Vagina (tissue), 2 donors: ENCODE results near the gene TPSAB1.

Experiments
- POLR2A ChIP-seq, 2 donors: fragments of 450-650 bp; IDR thresholded peaks; one replicate each; pipeline ENCODE4 v1.6.1; 2017; ENCODE audit warnings: antibody characterized with exemption in 2 of 2, mild to moderate bottlenecking in 2 of 2, moderate library complexity in 2 of 2
- TF ChIP-seq, protein P1 (sequence below), 3 experiments: fragments of 450-650 bp in 2 of 3; fragments of 200-600 bp in 1 of 3; sonication (generic) in 1 of 3; IDR thresholded peaks; one replicate each; pipeline ENCODE4 v1.5.1; 2017 to 2019; ENCODE audit warnings: antibody characterized with exemption in 3 of 3, mild to moderate bottlenecking in 2 of 3, moderate library complexity in 2 of 3

- TF ChIP-seq, protein P1, sequence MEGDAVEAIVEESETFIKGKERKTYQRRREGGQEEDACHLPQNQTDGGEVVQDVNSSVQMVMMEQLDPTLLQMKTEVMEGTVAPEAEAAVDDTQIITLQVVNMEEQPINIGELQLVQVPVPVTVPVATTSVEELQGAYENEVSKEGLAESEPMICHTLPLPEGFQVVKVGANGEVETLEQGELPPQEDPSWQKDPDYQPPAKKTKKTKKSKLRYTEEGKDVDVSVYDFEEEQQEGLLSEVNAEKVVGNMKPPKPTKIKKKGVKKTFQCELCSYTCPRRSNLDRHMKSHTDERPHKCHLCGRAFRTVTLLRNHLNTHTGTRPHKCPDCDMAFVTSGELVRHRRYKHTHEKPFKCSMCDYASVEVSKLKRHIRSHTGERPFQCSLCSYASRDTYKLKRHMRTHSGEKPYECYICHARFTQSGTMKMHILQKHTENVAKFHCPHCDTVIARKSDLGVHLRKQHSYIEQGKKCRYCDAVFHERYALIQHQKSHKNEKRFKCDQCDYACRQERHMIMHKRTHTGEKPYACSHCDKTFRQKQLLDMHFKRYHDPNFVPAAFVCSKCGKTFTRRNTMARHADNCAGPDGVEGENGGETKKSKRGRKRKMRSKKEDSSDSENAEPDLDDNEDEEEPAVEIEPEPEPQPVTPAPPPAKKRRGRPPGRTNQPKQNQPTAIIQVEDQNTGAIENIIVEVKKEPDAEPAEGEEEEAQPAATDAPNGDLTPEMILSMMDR (IDR thresholded peaks at IDR 0.05), result no peak
- TF ChIP-seq POLR2A (IDR thresholded peaks at IDR 0.05), result no peak
Measured at GRCh38 chr16:1220098-1220728, 20.3 kb upstream of the TPSAB1 start.
